Ureter (tissue), 1 donor: ENCODE measurements around the gene RBSN. TPM values are rescaled to one million over a fixed set of nuclear protein-coding genes. Genes with fewer than 3 reads are reported as not detected.
"Not testable (repeated sequence)": the region's sequence is repeated elsewhere in the genome, so short reads cannot be mapped to it uniquely, and the experiment has no call there.

Experiments
- DNase-seq: peaks from one replicate; pipeline ENCODE4 v3.0.0-alpha.2; 2020; ENCODE audit warnings: low spot score
- total RNA-seq: library from RNA; stranded (reverse); gene quantifications from one replicate; pipeline ENCODE4 v1.2.4, GENCODE V29; 2023
- donor health status: DM: yes; HTN: yes; CAD: no.

Gene RBSN
- 28.0 TPM for total RNA-seq

DNA sequence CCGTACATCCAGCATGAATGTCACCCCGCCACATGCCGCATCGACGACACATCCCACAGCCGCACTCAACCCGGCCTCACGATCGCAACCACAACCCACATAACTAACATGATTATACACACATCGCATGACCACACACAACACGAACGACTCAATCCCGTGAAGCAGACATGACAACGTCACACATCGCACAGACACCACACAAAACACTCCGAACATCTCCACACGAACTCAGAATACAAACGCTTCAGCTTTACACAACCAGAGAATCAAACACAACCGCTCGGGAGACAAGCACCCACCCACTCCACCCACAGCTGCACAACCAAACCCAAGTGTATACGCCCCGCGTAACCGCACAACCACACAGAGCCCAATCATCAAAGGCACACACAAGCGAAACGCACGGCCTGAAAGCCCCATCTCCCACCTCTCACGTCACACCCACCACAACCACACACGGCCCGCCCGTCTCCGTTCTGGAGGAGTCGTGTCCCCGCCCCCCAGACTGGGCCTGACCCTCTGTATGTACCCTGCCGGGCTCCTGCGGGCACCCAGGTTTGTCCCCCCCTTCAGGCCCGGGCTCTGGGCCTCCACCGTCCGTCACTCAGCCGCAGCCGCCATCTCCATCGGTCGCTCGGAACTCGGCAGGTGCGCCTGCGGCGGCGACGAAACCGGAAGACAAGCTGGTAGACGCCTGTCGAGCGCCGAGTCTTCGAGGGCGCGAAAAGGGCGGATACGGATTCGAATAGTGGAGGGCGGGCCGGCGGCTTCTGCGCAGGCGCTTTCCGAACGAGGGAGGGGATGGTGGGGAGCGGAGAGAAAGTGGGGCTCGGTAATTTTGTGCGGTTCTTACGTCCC lies at the start of gene RBSN:
Gene RBSN (minus strand): TSS at position 646 of the 861 bp plus-strand sequence. CDS start 3,028 bp downstream, outside the sequence.
- peak; percentile 94 for DNase-seq

- DNase-seq, result no peak
These were observed 49.7 kb upstream of the RBSN start for GRCh38 chr3:15148614-15149013.

GRCh38 chr3:15136885-15137284 lies 37.9 kb upstream of the RBSN start:
- not testable (repeated sequence) for DNase-seq

DNA sequence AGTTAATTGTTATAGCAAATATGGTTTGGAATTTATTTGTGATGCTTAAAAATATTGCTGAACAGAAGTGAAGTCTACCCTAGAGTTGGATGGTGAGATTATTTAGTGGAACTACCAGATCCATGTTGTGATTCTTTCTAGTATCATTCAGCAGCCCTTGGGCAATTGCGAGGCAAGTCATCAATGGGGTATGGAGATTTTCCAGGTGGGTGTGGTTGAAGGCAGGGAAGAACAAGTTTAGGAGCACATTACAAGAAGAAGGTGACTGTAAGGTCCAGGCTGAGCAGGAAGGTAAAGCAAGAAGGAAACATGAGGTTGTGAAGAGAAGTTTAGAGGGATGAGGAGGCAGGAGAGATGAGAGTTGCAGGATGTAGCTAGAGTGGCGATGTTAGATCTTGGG lies 36.0 kb upstream of the RBSN start:
- DNase-seq, result not testable (repeated sequence)

DNA sequence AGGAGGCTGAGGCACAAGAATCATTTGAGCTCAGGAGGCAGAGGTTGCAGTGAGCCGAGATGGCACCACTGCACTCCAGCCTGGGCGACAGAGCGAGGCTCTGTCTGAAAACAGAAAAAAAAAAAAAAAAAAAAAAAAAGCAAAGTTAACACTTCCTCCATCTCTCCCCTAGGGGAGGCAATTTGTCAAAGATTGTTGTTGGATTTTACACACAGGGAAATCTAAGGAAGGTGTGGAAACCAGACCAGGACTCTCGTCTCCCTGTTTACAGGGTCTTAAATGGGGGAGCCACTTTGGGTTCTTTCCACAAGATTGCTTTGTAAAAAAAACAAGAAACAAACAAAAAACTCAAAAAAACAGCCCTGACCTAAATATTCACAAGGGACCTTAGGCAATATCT lies 29.5 kb upstream of the RBSN start:
- not testable (repeated sequence) for DNase-seq

DNA sequence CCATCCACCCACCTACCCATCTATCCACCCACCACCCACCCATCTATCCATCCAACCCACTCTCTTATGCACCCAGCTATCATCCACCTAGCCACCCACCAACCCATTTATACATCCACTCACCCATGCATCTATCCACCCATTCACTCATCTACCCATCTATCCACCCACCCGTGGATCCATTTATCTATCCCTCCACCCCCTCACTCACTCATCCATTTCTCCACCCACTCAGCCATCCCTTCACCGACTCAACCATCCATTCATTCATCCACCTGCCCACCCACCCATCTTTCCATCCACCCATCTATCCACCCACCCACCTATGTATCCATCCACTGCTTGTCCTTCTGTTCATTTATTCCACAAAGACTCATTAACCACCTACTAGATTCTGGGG lies 28.0 kb upstream of the RBSN start:
- not testable (repeated sequence) for DNase-seq

- DNase-seq, result no peak
These were observed 23.4 kb upstream of the RBSN start for GRCh38 chr3:15122398-15122797.

GRCh38 chr3:15121936-15122335 lies 23.0 kb upstream of the RBSN start:
- no peak for DNase-seq

- no peak for DNase-seq
These were observed 22.0 kb upstream of the RBSN start for GRCh38 chr3:15120986-15121385.

- no peak for DNase-seq
These were observed 18.1 kb upstream of the RBSN start for GRCh38 chr3:15117011-15117410.

DNA sequence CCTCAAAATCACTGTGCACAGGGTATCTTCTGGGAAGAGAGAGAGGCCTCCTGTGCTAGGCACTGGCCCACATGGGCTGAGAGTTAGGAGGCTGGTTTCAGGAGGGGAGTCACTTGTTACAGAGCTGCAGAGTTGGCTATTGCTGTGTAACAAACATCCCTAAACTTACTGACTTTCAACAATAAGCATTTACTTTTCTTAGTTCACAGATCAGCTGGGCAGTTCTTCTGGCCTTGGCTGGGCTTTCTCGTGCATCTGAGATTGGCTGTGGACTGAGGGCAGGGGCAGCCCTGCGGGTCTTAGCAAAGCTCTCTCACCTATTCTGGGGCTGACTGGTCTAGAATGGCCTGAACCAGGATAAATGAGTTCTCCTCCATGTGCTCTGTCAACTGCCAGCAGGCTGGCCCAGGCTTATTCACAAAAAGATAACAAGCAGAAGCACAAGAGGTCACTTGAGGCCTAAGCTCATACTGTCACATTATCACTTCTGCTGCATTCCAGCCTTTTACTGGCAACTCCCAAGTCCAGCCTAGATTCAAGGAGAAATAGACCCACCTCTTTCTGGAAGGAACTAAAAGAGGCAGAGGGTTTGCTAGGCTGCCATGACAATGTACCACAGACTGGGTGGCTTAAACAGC lies 17.2 kb upstream of the RBSN start:
- no peak for DNase-seq

DNA sequence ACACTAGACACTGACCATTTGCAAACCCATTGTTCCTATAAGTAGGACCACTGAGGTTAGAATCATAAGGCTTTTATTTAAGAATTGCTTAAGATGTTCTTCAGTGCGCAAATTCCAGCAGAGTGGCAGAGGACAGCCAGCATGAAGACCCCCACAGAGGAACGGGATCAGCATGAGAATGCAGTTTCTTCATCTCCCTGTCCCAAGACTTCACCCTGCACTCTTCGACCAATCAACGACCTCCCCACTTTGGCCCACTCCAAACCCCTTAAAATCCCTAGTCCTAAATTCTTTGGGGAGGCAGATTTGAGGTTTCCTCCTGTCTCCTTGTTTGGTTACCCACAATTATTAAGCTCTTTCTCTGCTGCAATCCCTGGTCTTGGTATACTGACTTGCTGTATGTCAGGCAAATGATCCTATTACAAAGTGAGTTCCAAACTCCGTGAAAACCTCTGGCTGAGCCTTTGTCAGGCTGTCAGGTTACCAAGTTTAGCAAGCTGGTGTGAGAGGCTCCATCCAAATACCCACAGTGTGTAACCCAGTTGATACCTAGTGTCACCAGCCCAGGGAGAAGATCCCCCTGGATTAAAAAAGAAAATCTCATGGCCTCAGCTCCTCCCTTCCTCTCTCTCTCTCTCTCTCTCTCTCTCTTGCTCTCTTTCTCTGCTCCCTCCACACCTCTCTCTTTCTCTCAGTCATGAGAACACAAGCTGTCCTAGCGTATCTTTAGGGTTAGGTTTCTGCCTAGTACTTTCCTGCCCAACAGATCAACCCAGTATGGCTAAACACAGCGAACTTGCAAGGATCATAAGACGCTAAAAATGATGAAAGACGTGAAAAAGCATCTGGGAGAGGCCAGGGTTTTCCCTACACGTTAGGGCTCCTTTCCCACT lies 15.8 kb upstream of the RBSN start:
- no peak for DNase-seq

- DNase-seq, result no peak
These were observed 14.9 kb upstream of the RBSN start for GRCh38 chr3:15113884-15114283.

DNA sequence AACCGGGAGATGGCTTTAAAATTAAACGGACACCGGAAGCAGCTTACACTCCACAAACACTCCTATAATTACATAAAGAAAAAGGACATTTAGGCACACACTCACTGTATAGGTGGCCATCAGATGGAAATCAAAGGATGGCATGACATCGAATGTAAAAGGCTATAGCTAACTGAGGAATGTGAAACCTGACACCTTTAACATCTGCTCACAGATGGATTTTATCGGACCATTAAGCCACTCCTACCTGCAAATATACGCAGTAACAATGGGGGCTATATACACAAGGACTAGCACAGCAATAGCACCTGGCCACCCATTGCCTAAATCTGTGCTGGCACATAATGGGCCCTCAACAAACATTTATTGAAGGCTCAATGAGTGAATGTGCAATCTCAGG lies 14.5 kb upstream of the RBSN start:
- DNase-seq, result no peak

DNA sequence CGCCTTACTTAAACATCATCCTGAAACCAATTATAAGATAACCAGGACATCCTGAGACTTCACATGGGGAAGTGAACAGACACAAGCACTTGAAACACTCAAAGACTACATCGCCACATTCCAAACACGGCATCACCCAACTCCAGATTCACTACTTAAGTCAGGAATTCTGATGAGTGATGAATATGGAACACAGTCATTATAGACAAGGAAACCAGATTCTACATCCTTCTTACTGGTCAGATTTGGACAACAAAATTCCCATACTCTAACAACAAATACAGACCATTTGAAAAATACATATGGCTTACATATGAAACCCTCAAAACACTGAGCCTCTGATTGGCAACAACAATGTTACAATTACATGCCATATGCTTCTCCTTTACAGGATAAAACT lies 13.1 kb upstream of the RBSN start:
- no peak for DNase-seq

DNA sequence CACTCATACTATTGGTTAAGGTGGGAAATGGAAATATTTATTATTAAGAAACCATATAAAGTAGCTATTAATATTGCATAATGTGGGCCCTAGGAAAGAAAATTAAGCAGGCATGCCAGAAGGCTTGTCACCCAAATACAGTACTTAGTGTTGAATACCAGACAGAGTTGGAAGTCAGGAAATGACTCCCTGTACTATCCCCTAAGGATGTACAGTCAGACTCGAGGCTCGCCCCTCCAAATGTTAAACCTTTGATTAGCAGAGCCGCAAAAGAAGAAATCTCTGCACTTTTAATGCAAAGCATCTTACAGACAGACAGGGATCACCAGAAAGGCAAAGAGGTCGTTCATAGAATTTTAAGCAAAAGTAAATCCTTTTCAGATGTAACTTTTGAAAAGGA lies 11.3 kb upstream of the RBSN start:
- no peak for DNase-seq

GRCh38 chr3:15108869-15109268 lies 9.9 kb upstream of the RBSN start:
- DNase-seq, result no peak

GRCh38 chr3:15108082-15108545 lies 9.2 kb upstream of the RBSN start:
- DNase-seq, result peak; percentile 74

DNA sequence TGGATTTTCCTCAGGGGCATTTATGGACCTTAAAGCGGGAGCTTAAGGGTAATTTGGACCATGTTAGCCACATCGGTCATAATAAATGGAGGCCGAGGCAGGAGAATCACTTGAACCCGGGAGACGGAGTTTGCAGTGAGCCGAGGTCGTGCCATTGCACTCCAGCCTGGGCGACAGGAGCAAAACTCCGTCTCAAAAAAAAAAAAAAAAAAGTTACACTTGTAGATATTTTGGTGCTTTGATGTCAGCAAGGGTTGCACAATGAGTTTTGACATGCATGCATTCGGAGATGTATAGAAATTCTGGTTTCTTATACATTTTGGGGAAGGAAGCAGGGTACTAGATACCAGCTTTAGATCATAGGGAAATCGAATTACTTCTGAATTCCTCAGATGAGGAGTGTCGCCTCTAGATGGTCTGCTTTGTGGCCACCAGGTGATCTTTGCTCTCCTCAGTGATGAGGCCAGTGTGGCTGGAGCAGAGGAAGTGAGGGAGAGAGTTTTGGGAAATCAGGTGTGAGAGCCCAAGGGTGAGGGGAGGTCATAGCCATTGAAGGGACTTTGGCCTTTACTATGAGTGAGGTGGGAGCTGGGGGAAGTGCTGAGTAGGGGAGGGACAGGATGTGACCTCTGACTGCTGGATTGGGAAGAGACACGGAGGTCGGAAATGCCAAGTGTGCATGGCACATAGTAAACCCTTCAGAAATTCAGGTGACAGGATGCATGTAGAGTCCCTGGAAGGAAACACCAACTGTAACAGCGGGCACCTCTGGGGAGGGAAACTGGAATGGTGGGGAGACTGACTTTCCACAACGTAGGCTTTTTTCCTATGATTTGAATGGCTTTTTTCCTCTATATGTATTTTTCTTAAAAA lies 8.4 kb upstream of the RBSN start:
- no peak for DNase-seq

GRCh38 chr3:15102836-15103235 lies 3.9 kb upstream of the RBSN start:
- no peak for DNase-seq

DNA sequence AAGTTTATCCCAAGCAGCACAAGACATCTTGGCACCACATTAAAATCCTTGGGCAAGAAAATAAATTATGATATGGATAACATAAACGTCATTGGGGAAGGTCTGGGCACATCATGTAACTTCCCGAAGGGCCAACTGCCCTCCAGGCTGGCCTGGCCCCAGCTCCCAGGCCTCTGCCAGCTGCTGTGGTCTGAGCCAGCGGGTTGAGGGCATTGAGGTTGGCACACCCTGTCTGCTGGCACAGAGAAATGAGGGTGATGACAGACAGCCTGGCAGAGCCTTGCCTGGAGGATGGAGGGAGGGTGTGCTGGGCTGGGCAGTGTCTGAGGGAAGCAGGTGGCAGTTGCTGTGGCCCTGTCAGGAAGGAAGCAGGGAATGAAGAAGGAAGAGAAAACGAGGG lies 3.3 kb upstream of the RBSN start:
- DNase-seq, result peak; percentile 73
